ENCODE measurements around the gene PTN. TPM values are rescaled to one million over a fixed set of nuclear protein-coding genes. Genes with fewer than 3 reads are reported as not detected.
"Not testable (repeated sequence)": the region's sequence is repeated elsewhere in the genome, so short reads cannot be mapped to it uniquely, and the experiment has no call there.

Gene PTN
- total and polyA plus RNA-seq, 2 experiments from 2014 or later, result 8.3 to 8.5 TPM

- no peak overlapping the region for H3K9ac ChIP-seq
- no peaks in the 10 kb centered on the region for H3K4me1 ChIP-seq (ENCODE audit: insufficient read depth)
- no peaks in the 10 kb centered on the region for H3F3A ChIP-seq (ENCODE audit: insufficient read depth)
- H3K36me3 ChIP-seq (ENCODE audit: low read depth), result no peaks in the 10 kb centered on the region
- H4K20me1 ChIP-seq (ENCODE audit: insufficient read depth), result no peaks in the 10 kb centered on the region
- no peak for TF ChIP-seq EZH2phosphoT487 (IDR thresholded peaks at IDR 0.05; ENCODE audit: insufficient read depth, low read depth)
- no peak for TF ChIP-seq EZH2 (IDR thresholded peaks at IDR 0.05; ENCODE audit: insufficient read depth, poor library complexity, severe bottlenecking)
- no peaks in the 10 kb centered on the region for H3K9me3 ChIP-seq (ENCODE audit: low read depth)
- H3K4me2 ChIP-seq (ENCODE audit: unreplicated experiment), result no peak overlapping the region
- H3K27me3 ChIP-seq (replicated peaks; ENCODE audit: insufficient read depth), result no peaks in the 10 kb centered on the region
- no peaks in the 10 kb centered on the region for H3K79me2 ChIP-seq (ENCODE audit: insufficient read depth)
- H3K4me3 ChIP-seq, result no peak overlapping the region
- no peak overlapping the region for H3K27ac ChIP-seq
- 41 to 50% methylated on average over 5 of the region's 5 CpGs for WGBS, 2 experiments (ENCODE audit: low coverage in 1 of 2, low lambda C conversion rate in 2 of 2, missing lambda C conversion rate in 2 of 2)
- H3K9me2 ChIP-seq (ENCODE audit: insufficient read depth), result no peaks in the 10 kb centered on the region
- no peak for DNase-seq
- no peak overlapping the region for H2AFZ ChIP-seq
- in situ Hi-C loops (cut with MboI), result no loop called here
Observed at GRCh38 chr7:137241655-137242360, 101.7 kb downstream of the PTN start.

- H3F3A ChIP-seq (ENCODE audit: insufficient read depth); H3K36me3 ChIP-seq (ENCODE audit: low read depth); H4K20me1 ChIP-seq (ENCODE audit: insufficient read depth); H3K4me2 ChIP-seq (ENCODE audit: unreplicated experiment); H3K9ac ChIP-seq; H3K4me3 ChIP-seq; in situ Hi-C loops (cut with MboI); H3K9me2 ChIP-seq (ENCODE audit: insufficient read depth); H3K4me1 ChIP-seq (ENCODE audit: insufficient read depth); H2AFZ ChIP-seq; H3K27ac ChIP-seq; DNase-seq; H3K79me2 ChIP-seq (ENCODE audit: insufficient read depth); H3K9me3 ChIP-seq (ENCODE audit: low read depth); H3K27me3 ChIP-seq (replicated peaks; ENCODE audit: insufficient read depth): not testable (repeated sequence)
- 78% methylated on average over 3 of the region's 3 CpGs; no CpG with 5 or more reads in 1 of the 2 experiments for WGBS, 2 experiments (ENCODE audit: low coverage in 1 of 2, low lambda C conversion rate in 2 of 2, missing lambda C conversion rate in 2 of 2)
Observed at GRCh38 chr7:137239186-137239585, 104.3 kb downstream of the PTN start.

- Histone ChIP-seq H3K9ac (no peak overlapping the region), H3K4me1 (ENCODE audit: insufficient read depth) (no peaks in the 10 kb centered on the region), H3K36me3 (ENCODE audit: low read depth) (no peaks in the 10 kb centered on the region), H3K4me3 (no peak overlapping the region), H2AFZ (no peak overlapping the region), H3K27me3 (replicated peaks; ENCODE audit: insufficient read depth) (no peaks in the 10 kb centered on the region), H3F3A (ENCODE audit: insufficient read depth) (no peaks in the 10 kb centered on the region), H3K9me3 (ENCODE audit: low read depth) (no peaks in the 10 kb centered on the region), H3K79me2 (ENCODE audit: insufficient read depth) (no peaks in the 10 kb centered on the region), H3K9me2 (ENCODE audit: insufficient read depth) (no peaks in the 10 kb centered on the region), H4K20me1 (ENCODE audit: insufficient read depth) (no peaks in the 10 kb centered on the region), H3K27ac (no peak overlapping the region), H3K4me2 (ENCODE audit: unreplicated experiment) (no peak overlapping the region)
- 88 to 90% methylated on average over 1 of the region's 1 CpG for WGBS, 2 experiments (ENCODE audit: low coverage in 1 of 2, low lambda C conversion rate in 2 of 2, missing lambda C conversion rate in 2 of 2)
- in situ Hi-C loops (cut with MboI), result no loop called here
- no peak for DNase-seq
- no peak for TF ChIP-seq EZH2phosphoT487 (IDR thresholded peaks at IDR 0.05; ENCODE audit: insufficient read depth, low read depth)
- TF ChIP-seq EZH2 (IDR thresholded peaks at IDR 0.05; ENCODE audit: insufficient read depth, poor library complexity, severe bottlenecking), result no peak
Observed at GRCh38 chr7:137235434-137235833, 108.1 kb downstream of the PTN start.

DNA sequence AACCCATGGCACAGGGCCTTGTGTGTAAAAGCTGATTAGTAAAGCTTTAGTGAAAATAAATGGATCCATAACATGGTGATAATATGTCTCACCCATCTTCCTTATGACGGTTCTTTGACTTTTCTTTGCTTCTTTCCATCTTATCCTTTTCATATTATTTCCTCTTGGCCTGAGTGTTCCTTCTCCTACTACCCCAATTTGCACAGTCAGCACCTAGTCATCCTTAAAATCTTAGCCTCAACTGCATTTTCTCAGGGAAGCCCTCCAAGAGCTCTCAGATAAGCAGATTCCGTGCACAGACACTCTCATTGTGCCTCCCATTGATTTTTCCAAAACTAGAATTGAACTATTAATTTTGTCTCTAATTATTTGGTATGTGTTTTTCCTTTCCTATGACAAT lies 112.4 kb downstream of the PTN start:
- H3K9ac ChIP-seq, result no peak overlapping the region
- no peak overlapping the region for H3K27ac ChIP-seq
- H3K9me3 ChIP-seq (ENCODE audit: low read depth), result no peaks in the 10 kb centered on the region
- H3K79me2 ChIP-seq (ENCODE audit: insufficient read depth), result no peaks in the 10 kb centered on the region
- no peaks in the 10 kb centered on the region for H3K27me3 ChIP-seq (replicated peaks; ENCODE audit: insufficient read depth)
- H3K9me2 ChIP-seq (ENCODE audit: insufficient read depth), result 0 out of 2 replicates have a peak, but pooled peaks cover 4% of the 10 kb centered on the region
- in situ Hi-C loops (cut with MboI), result no loop called here
- 32 to 47% methylated on average over 2 of the region's 2 CpGs for WGBS, 2 experiments (ENCODE audit: low coverage in 1 of 2, low lambda C conversion rate in 2 of 2, missing lambda C conversion rate in 2 of 2)
- H3K4me1 ChIP-seq (ENCODE audit: insufficient read depth), result no peaks in the 10 kb centered on the region
- no peaks in the 10 kb centered on the region for H4K20me1 ChIP-seq (ENCODE audit: insufficient read depth)
- no peak overlapping the region for H3K4me2 ChIP-seq (ENCODE audit: unreplicated experiment)
- no peak for DNase-seq
- TF ChIP-seq EZH2phosphoT487 (IDR thresholded peaks at IDR 0.05; ENCODE audit: insufficient read depth, low read depth) (no peak), EZH2 (IDR thresholded peaks at IDR 0.05; ENCODE audit: insufficient read depth, poor library complexity, severe bottlenecking) (no peak)
- no peak overlapping the region for H3K4me3 ChIP-seq
- H2AFZ ChIP-seq, result no peak overlapping the region
- no peaks in the 10 kb centered on the region for H3K36me3 ChIP-seq (ENCODE audit: low read depth)
- no peaks in the 10 kb centered on the region for H3F3A ChIP-seq (ENCODE audit: insufficient read depth)

- DNase-seq, result no peak
- 45% methylated on average over 1 to 3 of the region's 3 CpGs for WGBS, 2 experiments (ENCODE audit: low coverage in 1 of 2, low lambda C conversion rate in 2 of 2, missing lambda C conversion rate in 2 of 2)
- Histone ChIP-seq H3K27ac (no peak overlapping the region), H3F3A (ENCODE audit: insufficient read depth) (no peaks in the 10 kb centered on the region), H3K9me3 (ENCODE audit: low read depth) (no peaks in the 10 kb centered on the region), H3K4me2 (ENCODE audit: unreplicated experiment) (no peak overlapping the region), H3K27me3 (replicated peaks; ENCODE audit: insufficient read depth) (no peaks in the 10 kb centered on the region), H4K20me1 (ENCODE audit: insufficient read depth) (no peaks in the 10 kb centered on the region), H3K9me2 (ENCODE audit: insufficient read depth) (no peaks in the 10 kb centered on the region), H3K79me2 (ENCODE audit: insufficient read depth) (no peaks in the 10 kb centered on the region), H3K4me3 (no peak overlapping the region), H3K4me1 (ENCODE audit: insufficient read depth) (no peaks in the 10 kb centered on the region), H2AFZ (no peak overlapping the region), H3K9ac (no peak overlapping the region), H3K36me3 (ENCODE audit: low read depth) (no peaks in the 10 kb centered on the region)
- in situ Hi-C loops (cut with MboI), result no loop called here
- TF ChIP-seq EZH2 (IDR thresholded peaks at IDR 0.05; ENCODE audit: insufficient read depth, poor library complexity, severe bottlenecking) (no peak), EZH2phosphoT487 (IDR thresholded peaks at IDR 0.05; ENCODE audit: insufficient read depth, low read depth) (no peak)
Observed at GRCh38 chr7:137221467-137221866, 122.1 kb downstream of the PTN start.
